ENCODE data around the gene DPM1.
"Not testable (repeated sequence)": the region's sequence is repeated elsewhere in the genome, so short reads cannot be mapped to it uniquely, and the experiment has no call there.

DPM1 gene

GRCh38 chr20:50987493-50988210 is 29.3 kb upstream of the DPM1 start:
- peak; percentile 51 for DNase-seq
- Mint-ChIP-seq H3K36me3 (ENCODE audit: low read depth) (no peaks in the 10 kb centered on the region), H3K27ac (no peak overlapping the region), H3K9me3 (no peaks in the 10 kb centered on the region), H3K4me3 (no peak overlapping the region), H3K4me1 (ENCODE audit: low read depth) (peaks cover 2% of the 10 kb centered on the region), H3K27me3 (peaks cover 42% of the 10 kb centered on the region)

- Mint-ChIP-seq H3K4me3 (no peak overlapping the region), H3K36me3 (ENCODE audit: low read depth) (no peaks in the 10 kb centered on the region), H3K9me3 (no peaks in the 10 kb centered on the region), H3K4me1 (ENCODE audit: low read depth) (peaks cover 29% of the 10 kb centered on the region), H3K27me3 (peaks cover 66% of the 10 kb centered on the region), H3K27ac (no peak overlapping the region)
- no peak for DNase-seq
Measured at GRCh38 chr20:50983321-50983720, 25.0 kb upstream of the DPM1 start.

GRCh38 chr20:50982363-50982762 is 24.0 kb upstream of the DPM1 start:
- no peak for DNase-seq
- peaks cover 62% of the 10 kb centered on the region for H3K27me3 Mint-ChIP-seq
- peaks cover 28% of the 10 kb centered on the region for H3K4me1 Mint-ChIP-seq (ENCODE audit: low read depth)
- H3K4me3 Mint-ChIP-seq: no peak overlapping the region
- H3K27ac Mint-ChIP-seq: no peak overlapping the region
- H3K36me3 Mint-ChIP-seq (ENCODE audit: low read depth): no peaks in the 10 kb centered on the region
- no peaks in the 10 kb centered on the region for H3K9me3 Mint-ChIP-seq

- H3K4me1 Mint-ChIP-seq (ENCODE audit: low read depth): peaks cover 28% of the 10 kb centered on the region
- DNase-seq: no peak
- no peaks in the 10 kb centered on the region for H3K9me3 Mint-ChIP-seq
- no peak overlapping the region for H3K4me3 Mint-ChIP-seq
- no peaks in the 10 kb centered on the region for H3K36me3 Mint-ChIP-seq (ENCODE audit: low read depth)
- no peak overlapping the region for H3K27ac Mint-ChIP-seq
- H3K27me3 Mint-ChIP-seq: peaks cover 63% of the 10 kb centered on the region
Measured at GRCh38 chr20:50981714-50982048, 23.3 kb upstream of the DPM1 start.

- Mint-ChIP-seq H3K4me3 (no peak overlapping the region), H3K9me3 (no peaks in the 10 kb centered on the region), H3K4me1 (ENCODE audit: low read depth) (peaks cover 28% of the 10 kb centered on the region), H3K27ac (peak overlapping the region; percentile 94), H3K36me3 (ENCODE audit: low read depth) (no peaks in the 10 kb centered on the region), H3K27me3 (peaks cover 60% of the 10 kb centered on the region)
- DNase-seq: peak; percentile 66
Measured at GRCh38 chr20:50980851-50981713, 22.8 kb upstream of the DPM1 start.

- peaks cover 54% of the 10 kb centered on the region for H3K27me3 Mint-ChIP-seq
- no peak overlapping the region for H3K4me3 Mint-ChIP-seq
- peaks cover 28% of the 10 kb centered on the region for H3K4me1 Mint-ChIP-seq (ENCODE audit: low read depth)
- H3K27ac Mint-ChIP-seq: peak overlapping the region; percentile 94
- H3K9me3 Mint-ChIP-seq: no peaks in the 10 kb centered on the region
- DNase-seq: peak; percentile 54
- H3K36me3 Mint-ChIP-seq (ENCODE audit: low read depth): no peaks in the 10 kb centered on the region
Measured at GRCh38 chr20:50980071-50980681, 21.8 kb upstream of the DPM1 start.

- not testable (repeated sequence) for H3K36me3 Mint-ChIP-seq (ENCODE audit: low read depth); H3K27ac Mint-ChIP-seq; DNase-seq; H3K9me3 Mint-ChIP-seq; H3K4me3 Mint-ChIP-seq
- Mint-ChIP-seq H3K27me3 (peaks cover 43% of the 10 kb centered on the region), H3K4me1 (ENCODE audit: low read depth) (peaks cover 28% of the 10 kb centered on the region)
Measured at GRCh38 chr20:50978533-50978932, 20.2 kb upstream of the DPM1 start.

GRCh38 chr20:50977066-50978021 is 19.0 kb upstream of the DPM1 start:
- Mint-ChIP-seq H3K27me3 (peaks cover 34% of the 10 kb centered on the region), H3K27ac (no peak overlapping the region), H3K36me3 (ENCODE audit: low read depth) (no peaks in the 10 kb centered on the region), H3K9me3 (no peaks in the 10 kb centered on the region), H3K4me1 (ENCODE audit: low read depth) (peaks cover 28% of the 10 kb centered on the region), H3K4me3 (no peak overlapping the region)
- no peak for DNase-seq

- Mint-ChIP-seq H3K36me3 (ENCODE audit: low read depth) (no peaks in the 10 kb centered on the region), H3K27ac (no peak overlapping the region), H3K9me3 (no peaks in the 10 kb centered on the region), H3K4me3 (no peak overlapping the region), H3K27me3 (peaks cover 25% of the 10 kb centered on the region), H3K4me1 (ENCODE audit: low read depth) (peaks cover 17% of the 10 kb centered on the region)
- no peak for DNase-seq
Measured at GRCh38 chr20:50975701-50976330, 17.5 kb upstream of the DPM1 start.

GRCh38 chr20:50969912-50970311 is 11.6 kb upstream of the DPM1 start:
- no peaks in the 10 kb centered on the region for H3K36me3 Mint-ChIP-seq (ENCODE audit: low read depth)
- no peak overlapping the region for H3K4me3 Mint-ChIP-seq
- H3K9me3 Mint-ChIP-seq: no peaks in the 10 kb centered on the region
- H3K27me3 Mint-ChIP-seq: no peaks in the 10 kb centered on the region
- H3K27ac Mint-ChIP-seq: no peak overlapping the region
- DNase-seq: no peak
- H3K4me1 Mint-ChIP-seq (ENCODE audit: low read depth): no peaks in the 10 kb centered on the region

GRCh38 chr20:50969435-50969834 is 11.1 kb upstream of the DPM1 start:
- no peak for DNase-seq
- Mint-ChIP-seq H3K4me3 (no peak overlapping the region), H3K27me3 (no peaks in the 10 kb centered on the region), H3K4me1 (ENCODE audit: low read depth) (no peaks in the 10 kb centered on the region), H3K9me3 (no peaks in the 10 kb centered on the region), H3K27ac (no peak overlapping the region), H3K36me3 (ENCODE audit: low read depth) (no peaks in the 10 kb centered on the region)

GRCh38 chr20:50968289-50968688 is 10.0 kb upstream of the DPM1 start:
- no peak for DNase-seq
- peaks cover 4% of the 10 kb centered on the region for H3K36me3 Mint-ChIP-seq (ENCODE audit: low read depth)
- no peaks in the 10 kb centered on the region for H3K9me3 Mint-ChIP-seq
- H3K27me3 Mint-ChIP-seq: no peaks in the 10 kb centered on the region
- no peak overlapping the region for H3K4me3 Mint-ChIP-seq
- H3K27ac Mint-ChIP-seq: no peak overlapping the region
- H3K4me1 Mint-ChIP-seq (ENCODE audit: low read depth): peaks cover 2% of the 10 kb centered on the region

- Mint-ChIP-seq H3K27ac (peak overlapping the region; percentile 22), H3K9me3 (no peaks in the 10 kb centered on the region), H3K27me3 (no peaks in the 10 kb centered on the region), H3K4me3 (no peak overlapping the region), H3K36me3 (ENCODE audit: low read depth) (peaks cover 10% of the 10 kb centered on the region), H3K4me1 (ENCODE audit: low read depth) (peaks cover 6% of the 10 kb centered on the region)
- DNase-seq: no peak
Measured at GRCh38 chr20:50967586-50967985, 9.3 kb upstream of the DPM1 start.
